Tibial nerve (tissue), 4 donors: ENCODE measurements around the gene DGLUCY. TPM values are rescaled to one million over a fixed set of nuclear protein-coding genes. Genes with fewer than 3 reads are reported as not detected.

Experiments used
- DNase-seq, 2 donors: peaks; one replicate each; pipeline ENCODE4 v3.0.0-alpha.2; 2019; ENCODE audit warnings: low spot score in 2 of 2
- H3K27ac ChIP-seq, 4 donors: fragments of 200-600 bp; sonication (generic) in 3 of 4; one replicate each; pipeline ENCODE4 v1.5.1; 2017 to 2019; ENCODE audit warnings: mild to moderate bottlenecking in 1 of 4
- H3K27me3 ChIP-seq, 2 donors: fragments of 200-600 bp; sonication (generic) in 1 of 2; one replicate each; pipeline versions ENCODE4 v1.5.1 to v1.6.0; 2017 to 2019
- H3K36me3 ChIP-seq, 3 donors: fragments of 200-600 bp; sonication (generic); one replicate each; pipeline ENCODE4 v1.5.1; 2018 to 2019
- H3K4me1 ChIP-seq, 4 donors: fragments of 200-600 bp; sonication (generic) in 3 of 4; one replicate each; pipeline ENCODE4 v1.5.1; 2017 to 2019
- H3K4me3 ChIP-seq, 4 donors: fragments of 200-600 bp; sonication (generic) in 3 of 4; one replicate each; pipeline ENCODE4 v1.5.1; 2017 to 2019; ENCODE audit warnings: mild to moderate bottlenecking in 1 of 4, moderate library complexity in 1 of 4
- H3K9me3 ChIP-seq, 4 donors: fragments of 200-600 bp; sonication (generic) in 3 of 4; one replicate each; pipeline ENCODE4 v1.5.1; 2017 to 2019
- EP300 ChIP-seq, 2 donors: sonication (generic); formaldehyde crosslinking; IDR thresholded peaks; one replicate each; pipeline ENCODE4 v1.6.1; 2017; ENCODE audit warnings: antibody characterized with exemption in 2 of 2, mild to moderate bottlenecking in 1 of 2
- POLR2A ChIP-seq, 2 donors: fragments of 450-650 bp; IDR thresholded peaks; one replicate each; pipeline ENCODE4 v1.6.1; 2017; ENCODE audit warnings: antibody characterized with exemption in 2 of 2, mild to moderate bottlenecking in 2 of 2, moderate library complexity in 2 of 2
- WGBS, 2 donors: methylation state at CpG; one replicate each; pipeline ENCODE4 v1.1.5; 2018; 5-methylcytosine and 5-hydroxymethylcytosine counted together
- small RNA-seq: library from RNA; depleted of rRNA; stranded (forward); fragments of <200 nt; gene quantifications from one replicate; pipeline ENCODE3, GENCODE V24; 2016
- total RNA-seq, 4 donors: library from RNA; depleted of rRNA; stranded (reverse); fragments of >200 nt; gene quantifications; one replicate each; pipeline ENCODE4 v1.1.0, GENCODE V29; 2016
- TF ChIP-seq, protein P1 (sequence below), 5 experiments: fragments of 200-600 bp in 3 of 5; fragments of 450-650 bp in 2 of 5; sonication (generic) in 3 of 5; IDR thresholded peaks; one replicate each; pipeline ENCODE4 v1.5.1; 2016 to 2019; ENCODE audit warnings: antibody characterized with exemption in 5 of 5, mild to moderate bottlenecking in 3 of 5, moderate library complexity in 2 of 5

Gene DGLUCY
- total RNA-seq, 4 donors from 2014 or later: 41.6 to 55.5 (median 46.5) TPM

DNA sequence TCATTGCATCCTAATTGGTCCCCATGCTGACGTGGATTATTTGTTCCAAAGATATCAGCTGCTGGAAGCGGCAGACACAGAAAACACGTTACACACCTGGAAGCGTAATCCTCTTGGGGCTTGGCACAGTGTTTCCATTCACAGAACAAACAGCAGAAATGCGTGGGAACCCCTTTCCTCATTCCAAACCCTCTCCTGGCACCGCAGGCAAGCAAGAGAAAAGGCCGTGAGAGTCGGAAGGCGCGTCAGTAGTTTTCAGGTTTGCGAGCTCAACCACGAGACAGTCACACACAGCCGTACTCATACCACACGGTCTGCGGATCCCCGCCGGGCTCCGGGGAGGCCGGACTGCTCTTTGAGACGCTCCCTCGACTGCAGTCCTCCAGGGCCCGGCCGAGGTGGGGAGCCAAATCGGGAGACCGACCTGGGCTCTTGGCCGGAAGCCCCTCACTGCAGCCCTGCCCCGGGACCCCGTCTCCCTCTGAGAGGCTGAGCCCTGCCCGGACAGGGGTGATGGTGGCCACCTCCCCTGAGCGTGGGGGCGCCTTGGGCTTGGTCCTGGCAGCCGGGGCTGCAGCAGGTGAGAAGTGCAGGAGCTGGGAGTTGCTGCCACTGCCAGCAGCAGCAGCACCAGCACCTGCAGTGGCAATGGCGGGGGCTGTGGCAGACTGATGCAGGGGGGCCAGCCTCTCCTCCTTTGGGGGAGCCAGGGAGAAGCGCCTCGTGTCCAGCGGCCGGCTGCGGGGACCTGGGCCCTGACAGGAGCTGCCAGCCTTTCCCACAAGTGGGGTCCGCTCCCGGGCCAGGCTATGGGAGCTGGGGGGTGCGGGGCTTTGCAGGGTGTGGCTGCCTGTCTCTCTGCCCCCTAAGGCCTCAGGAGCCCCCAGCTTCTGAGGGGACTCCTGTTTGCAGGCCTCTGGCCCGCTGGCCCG, 158.7 kb downstream of the DGLUCY start:
- H3K4me3 ChIP-seq: no peak overlapping the region

GRCh38 chr14:91273273-91273884, 159.5 kb downstream of the DGLUCY start:
- WGBS, 2 donors: 92 to 94% methylated on average over 18 to 26 of the region's 27 CpGs
- DNase-seq: no peak
- H3K9me3 ChIP-seq: no peaks in the 10 kb centered on the region
- H3K4me1 ChIP-seq: peaks cover 0 to 9% (median 0%) of the 10 kb centered on the region in 4 donors
- H3K27me3 ChIP-seq: no peaks in the 10 kb centered on the region
- H3K36me3 ChIP-seq: no peaks in the 10 kb centered on the region
- H3K27ac ChIP-seq: no peak overlapping the region
- H3K4me3 ChIP-seq: no peak overlapping the region
- TF ChIP-seq, protein P1, sequence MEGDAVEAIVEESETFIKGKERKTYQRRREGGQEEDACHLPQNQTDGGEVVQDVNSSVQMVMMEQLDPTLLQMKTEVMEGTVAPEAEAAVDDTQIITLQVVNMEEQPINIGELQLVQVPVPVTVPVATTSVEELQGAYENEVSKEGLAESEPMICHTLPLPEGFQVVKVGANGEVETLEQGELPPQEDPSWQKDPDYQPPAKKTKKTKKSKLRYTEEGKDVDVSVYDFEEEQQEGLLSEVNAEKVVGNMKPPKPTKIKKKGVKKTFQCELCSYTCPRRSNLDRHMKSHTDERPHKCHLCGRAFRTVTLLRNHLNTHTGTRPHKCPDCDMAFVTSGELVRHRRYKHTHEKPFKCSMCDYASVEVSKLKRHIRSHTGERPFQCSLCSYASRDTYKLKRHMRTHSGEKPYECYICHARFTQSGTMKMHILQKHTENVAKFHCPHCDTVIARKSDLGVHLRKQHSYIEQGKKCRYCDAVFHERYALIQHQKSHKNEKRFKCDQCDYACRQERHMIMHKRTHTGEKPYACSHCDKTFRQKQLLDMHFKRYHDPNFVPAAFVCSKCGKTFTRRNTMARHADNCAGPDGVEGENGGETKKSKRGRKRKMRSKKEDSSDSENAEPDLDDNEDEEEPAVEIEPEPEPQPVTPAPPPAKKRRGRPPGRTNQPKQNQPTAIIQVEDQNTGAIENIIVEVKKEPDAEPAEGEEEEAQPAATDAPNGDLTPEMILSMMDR (IDR thresholded peaks at IDR 0.05): no peak
- no peak for TF ChIP-seq POLR2A (IDR thresholded peaks at IDR 0.05)
- TF ChIP-seq EP300 (IDR thresholded peaks at IDR 0.05): no peak

More for the DNA sequence above, 158.7 kb downstream of the DGLUCY start:
- no peaks in the 10 kb centered on the region for H3K36me3 ChIP-seq
- no peak overlapping the region for H3K27ac ChIP-seq
- WGBS, 2 donors: 84 to 86% methylated on average over 37 to 38 of the region's 43 CpGs
- DNase-seq: no peak
- peaks cover 0 to 9% (median 0%) of the 10 kb centered on the region in 4 donors for H3K4me1 ChIP-seq
- TF ChIP-seq, protein P1 (IDR thresholded peaks at IDR 0.05): no peak
- no peak for TF ChIP-seq EP300 (IDR thresholded peaks at IDR 0.05)
- no peak for TF ChIP-seq POLR2A (IDR thresholded peaks at IDR 0.05)
- H3K27me3 ChIP-seq: peaks cover 0 to 2% of the 10 kb centered on the region in 2 donors
- H3K9me3 ChIP-seq: no peaks in the 10 kb centered on the region

DNA sequence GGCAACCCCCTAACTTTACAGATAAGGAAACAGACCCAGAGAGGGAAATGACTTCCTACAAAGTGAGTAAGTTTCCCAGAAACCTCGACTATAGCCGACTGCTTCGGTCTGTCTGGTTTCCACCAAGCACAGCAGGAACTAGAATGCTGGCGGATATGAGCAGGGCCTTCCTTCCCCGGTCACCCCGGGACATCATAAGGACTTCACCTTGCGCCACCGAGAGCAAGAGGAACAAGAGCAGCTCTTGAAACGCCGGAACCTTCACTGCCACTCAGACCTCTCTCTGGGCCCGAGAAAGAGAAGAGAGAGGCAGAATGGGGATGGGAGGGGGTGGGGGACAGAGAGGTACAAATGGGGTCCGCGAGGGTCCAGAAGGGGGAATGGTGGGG, 160.0 kb downstream of the DGLUCY start:
- no peaks in the 10 kb centered on the region for H3K9me3 ChIP-seq
- H3K4me3 ChIP-seq: no peak overlapping the region
- DNase-seq: no peak
- H3K36me3 ChIP-seq: no peaks in the 10 kb centered on the region
- TF ChIP-seq EP300 (IDR thresholded peaks at IDR 0.05) (no peak), POLR2A (IDR thresholded peaks at IDR 0.05) (no peak)
- TF ChIP-seq, protein P1 (IDR thresholded peaks at IDR 0.05): no peak
- WGBS, 2 donors: 90 to 92% methylated on average over 13 of the region's 13 CpGs
- H3K4me1 ChIP-seq: peaks cover 0 to 9% (median 0%) of the 10 kb centered on the region in 4 donors
- H3K27ac ChIP-seq: no peak overlapping the region
- H3K27me3 ChIP-seq: no peaks in the 10 kb centered on the region

DNA sequence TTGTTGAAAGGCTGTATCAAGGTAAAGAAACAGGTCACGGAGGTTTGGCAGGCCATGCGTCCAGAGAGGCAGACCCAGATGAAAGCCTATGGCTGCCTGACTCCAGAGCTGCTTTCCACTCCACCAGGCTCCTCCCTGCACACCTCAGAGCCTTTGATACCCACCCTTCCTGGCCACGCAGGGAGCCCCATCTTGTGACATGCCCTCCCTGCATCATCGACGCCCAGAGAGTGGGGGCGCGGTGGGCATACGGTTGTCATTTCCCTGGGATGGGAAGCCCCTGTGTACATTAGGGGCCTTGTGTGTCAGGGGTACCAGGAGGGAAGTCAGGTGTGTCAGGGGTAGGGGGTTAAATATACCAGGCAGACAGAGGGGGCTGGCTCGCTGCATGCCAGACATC, 160.9 kb downstream of the DGLUCY start:
- Histone ChIP-seq H3K36me3 (no peaks in the 10 kb centered on the region), H3K27ac (no peak overlapping the region), H3K27me3 (no peaks in the 10 kb centered on the region), H3K9me3 (no peaks in the 10 kb centered on the region), H3K4me3 (no peak overlapping the region), H3K4me1 (peaks cover 0 to 3% (median 0%) of the 10 kb centered on the region in 4 donors)
- no peak for DNase-seq
- 88% methylated on average over 9 of the region's 9 CpGs for WGBS, 2 donors
- no peak for TF ChIP-seq EP300 (IDR thresholded peaks at IDR 0.05)
- TF ChIP-seq, protein P1 (IDR thresholded peaks at IDR 0.05): no peak
- TF ChIP-seq POLR2A (IDR thresholded peaks at IDR 0.05): no peak

Small RNAs within 50 kb of the gene (small RNA-seq; reads per million reads assigned to genes)
- gene RNU7-30P (not detected), gene SNORA11B (not detected)

Other genes starting within 250 kb of the DGLUCY start
- 10 to 100 TPM in 2 of 4 donors, 1 to 10 TPM in 2; 8.4 to 12.7 (median 10.1) TPM for gene RPS6KA5, start 53.4 kb upstream of the DGLUCY start, total RNA-seq
- gene GPR68, start 130.6 kb downstream of the DGLUCY start, total RNA-seq: 1 to 10 TPM in 1 of 4 donors, under 1 TPM in 3; 0.21 to 4.1 (median 0.52) TPM